GM11168 (cell line): ENCODE results near the gene AP4S1.
"Not testable (repeated sequence)": the region's sequence is repeated elsewhere in the genome, so short reads cannot be mapped to it uniquely, and the experiment has no call there.

Experiments used
- in situ Hi-C: fragments of 300-500 bp; cut with MboI; formaldehyde crosslinking; loops from one replicate; pipeline ENCODE4 v1.12.0; 2022; ENCODE audit warnings: low sequenced_read_pairs; ENCODE audit not compliant: unreplicated experiment

AP4S1 gene

DNA sequence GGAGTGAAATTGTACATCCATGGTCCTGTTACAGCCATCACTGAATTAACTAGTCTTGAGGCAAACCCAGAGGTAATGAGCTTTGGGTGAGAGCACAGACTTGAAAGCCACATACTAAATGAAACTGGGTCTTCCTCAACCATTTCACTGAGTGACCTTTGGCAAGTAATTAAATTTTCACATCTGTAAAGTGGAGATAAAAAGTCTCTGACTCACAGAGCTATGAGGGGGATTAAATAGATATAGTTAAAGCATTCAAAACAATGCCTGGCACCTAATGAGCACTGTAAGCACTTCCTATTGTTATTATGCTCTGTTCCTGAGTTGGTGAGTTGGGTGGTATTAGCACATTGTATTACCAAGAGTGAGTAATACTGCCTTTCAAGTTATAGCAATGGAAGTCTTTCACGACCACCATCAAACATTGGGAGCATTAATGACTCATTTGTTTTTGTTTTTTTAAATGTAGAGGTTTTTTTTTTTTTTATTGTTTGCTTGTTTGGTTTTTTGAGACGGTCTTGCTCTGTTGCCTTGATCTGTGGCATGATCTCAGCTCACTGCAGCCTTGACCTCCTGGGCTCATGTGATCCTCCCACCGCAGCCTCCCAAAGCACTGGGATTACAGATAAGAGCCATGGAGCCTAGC, 13.2 kb downstream of the AP4S1 start:
- in situ Hi-C loops, result no loop called here

DNA sequence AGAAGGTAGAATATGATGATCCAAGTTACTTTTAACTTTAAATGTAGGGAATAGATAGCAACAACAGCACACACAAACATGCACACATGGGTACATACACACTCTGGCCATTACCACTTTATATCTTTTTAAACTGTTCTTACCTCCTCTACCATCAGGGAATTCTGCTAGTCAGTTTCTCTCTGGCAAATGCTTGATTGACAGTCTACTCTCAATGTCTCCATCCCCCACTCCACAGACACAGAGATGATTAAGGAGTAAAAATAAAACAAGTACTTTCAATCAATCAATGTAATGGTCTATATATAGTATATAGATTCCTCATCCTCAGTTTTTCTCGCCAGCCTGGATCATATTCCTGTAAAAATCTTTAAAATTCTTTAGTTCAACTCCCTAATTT, 16.9 kb downstream of the AP4S1 start:
- in situ Hi-C loops, result no loop called here

DNA sequence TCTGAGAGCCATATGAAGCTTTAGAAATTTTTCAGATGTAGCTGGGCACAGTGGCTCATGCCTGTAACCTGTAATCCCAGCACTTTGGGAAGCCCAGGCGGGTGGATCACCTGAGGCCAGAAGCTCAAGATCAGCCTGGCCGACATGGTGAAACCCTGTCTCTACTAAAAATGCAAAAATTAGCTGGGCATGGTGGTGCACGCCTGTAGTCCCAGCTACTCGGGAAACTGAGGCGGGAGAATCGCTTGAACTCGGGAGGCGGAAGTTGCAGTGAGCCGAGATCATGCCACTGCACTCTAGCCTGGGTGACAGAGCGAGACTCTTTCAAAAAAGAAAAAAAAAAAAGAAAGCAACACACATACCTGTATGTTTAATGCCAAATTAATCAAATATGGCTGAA, 17.4 kb downstream of the AP4S1 start:
- in situ Hi-C loops, result not testable (repeated sequence)

DNA sequence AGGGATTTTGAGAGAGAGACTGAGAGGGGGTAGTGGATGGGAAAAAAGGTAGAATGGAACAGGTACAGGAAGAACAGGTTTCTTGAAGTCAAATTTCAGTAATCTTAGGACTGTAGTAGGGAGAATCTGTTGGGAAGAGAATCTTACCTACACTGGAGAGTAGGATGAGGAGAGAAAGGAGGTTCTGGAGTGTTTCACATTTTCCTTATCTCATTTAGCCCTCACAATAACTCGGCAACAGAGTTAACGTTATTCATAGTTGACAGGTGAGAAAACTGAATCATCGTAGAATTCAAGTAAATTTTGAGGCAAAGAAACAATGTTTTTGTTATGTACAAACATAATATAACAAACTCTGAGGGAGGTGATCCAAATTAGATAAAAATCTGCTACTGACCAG, 17.9 kb downstream of the AP4S1 start:
- in situ Hi-C loops, result no loop called here

DNA sequence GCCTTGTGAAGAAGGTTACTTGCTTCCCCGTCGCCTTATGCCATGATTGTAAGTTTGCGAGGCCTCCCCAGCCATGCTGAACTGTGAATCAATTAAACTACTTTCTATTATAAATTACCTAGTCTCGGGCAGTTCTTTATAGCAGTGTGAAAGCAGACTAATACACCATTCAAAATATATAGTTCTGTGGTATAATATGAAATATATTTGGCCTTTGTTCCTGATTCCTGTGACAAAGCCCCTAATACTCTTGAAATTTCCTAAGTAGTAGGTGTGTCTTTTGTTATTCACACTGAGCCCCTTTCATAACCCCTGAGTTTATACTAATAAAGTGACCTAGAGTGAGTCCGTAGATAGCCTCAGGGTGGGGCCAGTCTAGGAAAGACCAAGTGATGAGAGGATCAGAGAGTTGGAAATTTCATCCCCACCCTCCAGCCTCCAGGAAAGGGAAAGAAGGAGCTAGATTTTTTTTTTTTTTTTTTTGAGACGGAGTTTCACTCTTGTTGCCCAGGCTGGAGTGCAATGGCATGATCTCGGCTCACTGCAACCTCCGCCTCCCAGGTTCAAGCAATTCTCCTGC, 20.1 kb downstream of the AP4S1 start:
- in situ Hi-C loops, result no loop called here

DNA sequence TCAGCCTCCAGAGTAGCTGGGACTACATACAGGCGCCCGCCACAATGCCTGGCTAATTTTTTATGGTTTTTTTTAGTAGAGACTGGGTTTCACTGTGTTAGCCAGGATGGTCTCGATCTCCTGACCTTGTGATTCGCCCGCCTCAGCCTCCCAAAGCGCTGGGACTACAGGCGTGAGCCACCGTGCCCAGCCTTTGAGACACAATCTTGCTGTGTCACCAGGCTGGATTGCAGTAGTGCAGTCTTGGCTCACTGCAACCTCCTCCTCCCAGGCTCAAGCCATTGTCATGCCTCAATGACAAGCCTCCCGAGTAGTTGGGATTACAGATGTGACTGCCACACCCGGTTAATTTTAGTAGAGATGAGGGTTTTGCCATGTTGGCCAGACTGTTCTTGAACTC, 22.1 kb downstream of the AP4S1 start:
- in situ Hi-C loops, result no loop called here

DNA sequence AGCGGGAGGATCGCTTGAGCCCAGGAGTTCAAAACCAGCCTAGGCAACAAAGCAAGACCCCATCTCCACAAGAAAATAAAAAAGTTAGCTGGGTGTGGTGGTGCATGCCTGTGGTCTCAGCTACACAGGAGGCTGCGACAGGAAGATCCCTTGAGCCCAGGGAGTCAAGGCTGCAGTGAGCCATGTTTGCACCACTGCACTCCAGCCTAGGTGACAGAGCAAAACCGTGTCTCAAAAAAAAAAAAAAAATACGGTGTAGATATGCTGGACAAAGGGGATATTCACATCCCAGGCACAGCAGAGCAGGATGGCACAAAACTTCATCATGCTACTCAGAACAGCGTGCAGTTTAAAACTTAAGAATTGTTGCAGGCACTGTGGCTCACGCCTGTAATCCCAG, 25.6 kb downstream of the AP4S1 start:
- in situ Hi-C loops, result no loop called here

DNA sequence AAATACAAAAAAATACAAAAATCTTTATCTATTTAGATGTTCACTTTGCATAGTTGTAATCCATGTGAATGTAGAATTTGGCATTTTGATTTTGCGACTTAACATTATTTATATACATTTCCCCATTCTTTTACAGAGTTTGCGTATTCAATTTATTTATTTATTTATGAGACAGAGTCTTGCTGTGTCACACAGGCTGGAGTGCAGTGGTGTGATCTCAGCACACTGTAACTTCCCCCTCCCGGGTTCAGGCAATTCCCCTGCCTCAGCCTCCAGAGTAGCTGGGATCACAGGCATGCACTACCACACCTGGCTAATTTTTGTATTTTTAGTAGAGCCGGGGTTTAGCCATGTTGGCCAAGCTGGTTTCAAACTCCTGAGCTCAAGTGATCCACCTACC, 26.1 kb downstream of the AP4S1 start:
- in situ Hi-C loops, result no loop called here

DNA sequence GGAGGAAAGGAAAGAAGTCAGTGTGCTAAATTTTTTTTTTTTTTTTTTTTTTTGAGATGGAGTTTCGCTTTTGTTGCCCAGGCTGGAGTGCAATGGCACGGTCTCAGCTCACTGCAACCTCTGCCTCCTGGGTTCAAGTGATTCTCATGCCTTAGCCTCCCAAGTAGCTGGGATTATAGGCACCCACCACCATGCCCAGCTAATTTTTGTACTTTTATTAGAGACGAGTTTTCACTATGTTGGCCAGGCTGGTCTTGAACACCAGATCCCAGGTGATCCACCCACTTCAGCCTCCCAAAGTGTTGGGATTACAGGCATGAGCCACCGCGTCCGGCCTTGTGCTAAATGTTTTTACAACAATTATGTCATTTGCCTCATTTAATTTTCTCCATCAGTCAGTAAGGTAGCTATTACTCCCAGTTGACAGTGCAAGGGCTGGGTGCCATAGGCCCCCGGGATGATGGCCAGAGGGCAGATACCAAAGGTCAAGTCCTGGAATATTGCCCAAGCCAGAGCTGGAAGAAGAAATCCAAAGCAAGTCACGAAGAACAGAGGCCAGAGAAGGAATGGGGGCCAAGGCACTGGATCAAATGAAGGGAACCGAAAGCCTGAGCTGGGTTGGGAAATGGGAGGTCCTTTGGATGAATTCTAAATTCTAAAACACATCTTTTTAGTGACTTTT, 27.6 kb downstream of the AP4S1 start:
- in situ Hi-C loops, result not testable (repeated sequence)

DNA sequence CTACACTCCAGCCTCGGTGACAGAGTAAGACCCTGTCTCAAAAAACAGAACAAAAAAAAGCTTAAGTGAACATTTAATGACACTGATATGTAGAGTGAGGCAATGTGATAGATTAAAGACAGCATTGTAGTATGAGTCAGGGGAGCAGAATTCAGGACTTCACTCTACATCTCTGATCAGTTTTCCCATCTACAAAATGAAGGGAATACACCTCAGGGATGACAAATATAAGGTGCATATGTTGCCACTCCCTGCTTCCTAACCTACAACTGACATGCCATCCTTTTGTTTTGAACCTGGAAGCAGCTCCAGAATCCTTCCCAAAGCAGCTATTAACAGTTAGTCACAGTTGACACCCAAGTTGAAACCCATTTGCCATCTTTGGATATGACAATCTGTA, 31.6 kb downstream of the AP4S1 start:
- in situ Hi-C loops, result no loop called here

DNA sequence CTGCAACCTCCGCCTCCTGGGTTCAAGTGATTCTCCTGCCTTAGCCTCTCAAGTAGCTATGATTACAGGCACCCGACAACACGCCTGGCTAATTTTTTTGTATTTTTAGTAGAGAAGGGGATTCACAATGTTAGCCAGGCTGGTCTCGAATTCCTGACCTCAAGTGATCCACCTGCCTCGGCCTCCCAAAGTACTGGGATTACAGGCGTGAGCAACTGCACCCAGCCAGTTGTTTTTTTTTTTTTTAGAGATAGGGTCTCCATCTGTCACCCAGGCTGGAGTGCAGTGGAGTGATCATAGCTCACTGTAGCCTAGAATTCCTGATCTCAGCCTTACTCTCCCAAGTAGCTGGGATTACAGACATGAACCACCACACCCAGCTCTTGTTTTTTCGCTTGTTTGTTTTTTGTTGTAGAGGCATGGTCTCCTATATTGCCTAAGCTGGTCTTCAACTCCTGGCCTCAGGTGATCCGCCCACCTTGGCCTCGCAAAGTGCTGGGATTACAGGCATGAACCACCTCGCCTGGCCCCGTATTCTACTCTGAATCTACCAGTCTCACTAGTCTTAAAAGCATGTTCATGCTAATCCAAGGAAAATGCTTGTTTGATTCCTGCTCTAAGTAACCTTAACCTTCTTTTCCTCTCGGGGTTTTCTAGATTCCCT, 32.4 kb downstream of the AP4S1 start:
- in situ Hi-C loops, result no loop called here

DNA sequence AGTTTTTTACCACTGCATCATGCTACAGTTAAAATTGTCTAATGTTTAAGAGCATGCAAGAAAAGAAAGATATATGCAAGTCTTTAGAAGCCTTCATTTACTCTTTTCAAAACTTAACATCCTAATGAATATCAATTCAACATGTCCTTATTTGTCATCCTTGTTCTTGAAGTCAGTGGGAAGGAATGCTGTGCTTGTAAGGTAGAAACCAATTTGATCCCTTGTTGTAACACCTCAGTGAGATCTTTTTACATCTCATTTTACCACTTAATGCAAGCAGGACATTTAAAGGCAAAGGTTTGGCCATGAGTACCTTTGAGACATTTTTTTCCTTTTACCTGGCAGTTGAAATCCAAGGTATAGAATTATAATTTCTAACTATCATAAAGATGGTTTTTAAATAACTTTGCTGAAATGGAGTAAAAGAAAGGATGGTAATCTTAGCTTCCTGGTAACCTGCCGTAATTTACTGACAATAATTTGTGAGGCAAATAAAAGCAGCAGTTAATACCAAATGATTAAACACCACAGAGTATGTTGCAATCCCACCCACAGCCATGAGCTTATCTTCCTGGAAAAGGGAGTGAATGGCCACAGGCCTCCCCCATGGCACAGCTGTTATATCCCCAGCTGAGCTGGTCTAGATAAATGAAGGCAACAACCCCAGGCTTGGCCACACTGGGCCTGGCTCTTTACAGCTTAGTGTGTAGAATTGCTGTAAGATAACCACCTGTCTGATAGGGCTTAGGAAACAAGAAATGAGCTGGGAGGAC, 33.9 kb downstream of the AP4S1 start:
- in situ Hi-C loops, result no loop called here

DNA sequence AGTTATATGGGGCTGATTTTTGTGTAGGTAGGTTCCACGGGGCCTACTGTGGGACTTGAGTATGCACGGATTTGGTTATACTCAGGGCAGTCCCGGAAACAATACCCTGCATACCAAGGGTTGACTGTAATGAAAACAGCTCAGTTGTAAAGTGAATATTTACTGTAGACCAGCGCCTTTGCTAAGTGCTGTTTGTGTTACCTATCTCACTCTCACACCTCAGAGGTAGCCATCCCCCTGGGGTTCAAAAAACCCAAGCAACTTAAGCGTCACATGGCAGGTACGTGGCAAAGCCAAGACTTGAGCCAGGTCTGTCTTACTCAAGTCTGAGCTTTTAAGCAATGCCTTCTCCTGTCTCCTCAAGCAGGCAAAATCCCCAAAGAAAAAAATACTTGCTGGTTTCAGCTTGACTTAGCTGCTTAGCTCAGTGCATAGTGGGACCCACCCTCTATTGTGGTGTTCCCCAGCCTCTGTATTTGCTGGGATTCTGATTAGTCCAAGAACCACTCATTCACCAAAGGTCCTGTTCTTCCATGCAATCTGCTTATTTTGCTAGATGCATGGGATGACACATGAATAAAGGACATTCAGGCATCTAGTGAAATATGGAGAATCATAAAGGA, 34.9 kb downstream of the AP4S1 start:
- in situ Hi-C loops, result no loop called here

DNA sequence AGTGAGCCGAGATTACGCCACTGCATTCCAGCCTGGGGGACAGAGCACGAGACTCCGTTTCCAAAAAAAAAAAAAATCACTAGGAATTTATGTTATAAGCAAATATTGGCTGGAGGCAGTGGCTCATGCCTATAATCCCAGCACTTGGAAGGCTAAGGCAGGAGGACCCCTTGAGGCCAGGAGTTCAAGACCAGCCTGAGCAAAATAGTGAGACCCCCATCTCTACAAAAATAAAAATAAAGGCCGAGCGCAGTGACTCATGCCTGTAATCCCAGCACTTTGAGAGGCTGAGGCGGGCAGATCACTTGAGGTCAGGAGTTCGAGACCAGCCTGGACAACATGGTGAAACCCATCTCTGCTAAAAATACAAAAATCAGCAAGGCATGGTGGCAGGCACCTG, 37.5 kb downstream of the AP4S1 start:
- in situ Hi-C loops, result not testable (repeated sequence)

DNA sequence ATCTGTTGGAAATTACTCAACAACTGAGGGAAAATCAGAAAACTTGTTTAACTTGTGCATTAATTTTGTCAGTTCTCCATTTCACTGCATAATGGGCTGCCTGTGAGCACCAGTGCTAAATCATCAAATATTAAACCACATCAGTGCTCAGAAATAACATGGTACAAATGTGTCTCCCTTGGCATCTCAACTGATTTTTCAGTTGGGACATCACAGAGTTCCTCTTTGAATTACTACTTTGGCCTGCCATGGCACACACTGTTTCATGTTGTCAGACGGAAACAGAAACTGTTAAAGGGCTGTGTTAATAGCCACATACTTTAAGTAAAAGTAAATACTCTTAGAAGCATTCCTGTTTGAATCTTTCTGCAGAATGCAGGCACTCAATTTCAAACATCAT, 42.8 kb downstream of the AP4S1 start:
- in situ Hi-C loops, result no loop called here

DNA sequence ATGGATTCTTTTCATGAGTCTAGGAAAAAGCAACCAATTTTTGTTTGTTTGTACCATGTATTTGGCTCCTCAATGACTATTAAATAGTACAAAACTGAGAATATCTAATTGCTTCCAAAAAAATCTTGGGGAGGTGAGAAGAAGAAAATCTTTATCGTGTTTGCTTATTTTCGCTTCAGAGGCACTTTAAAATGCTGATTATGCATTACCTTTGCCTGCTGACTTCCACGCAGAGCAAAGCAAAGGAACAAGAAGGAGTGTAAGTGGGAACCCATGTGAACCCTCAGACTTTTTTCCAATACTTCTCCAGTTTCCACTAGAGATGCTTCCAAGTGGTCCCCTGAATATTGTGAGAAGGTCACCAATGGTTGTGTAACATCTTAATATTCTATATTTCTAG, 43.9 kb downstream of the AP4S1 start:
- in situ Hi-C loops, result no loop called here

DNA sequence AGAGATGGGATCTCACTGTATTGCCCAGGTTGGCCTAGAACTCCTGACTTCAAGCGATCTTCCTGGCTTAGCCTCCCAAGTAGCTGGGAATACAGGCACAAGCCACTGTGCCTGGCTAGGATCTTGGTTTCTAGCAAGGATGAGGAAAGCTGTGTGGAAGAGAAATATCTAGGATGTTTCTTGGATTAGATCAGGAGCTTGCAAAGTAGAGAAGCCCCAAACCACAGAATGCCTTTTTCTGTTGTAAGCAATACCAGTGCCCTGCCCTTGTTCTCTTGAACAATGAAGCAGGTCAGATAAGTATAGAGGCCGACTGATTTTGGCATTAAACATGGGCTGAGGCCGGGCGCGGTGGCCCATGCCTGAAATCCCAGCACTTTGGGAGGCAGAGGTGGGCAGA, 45.0 kb downstream of the AP4S1 start:
- in situ Hi-C loops, result no loop called here

DNA sequence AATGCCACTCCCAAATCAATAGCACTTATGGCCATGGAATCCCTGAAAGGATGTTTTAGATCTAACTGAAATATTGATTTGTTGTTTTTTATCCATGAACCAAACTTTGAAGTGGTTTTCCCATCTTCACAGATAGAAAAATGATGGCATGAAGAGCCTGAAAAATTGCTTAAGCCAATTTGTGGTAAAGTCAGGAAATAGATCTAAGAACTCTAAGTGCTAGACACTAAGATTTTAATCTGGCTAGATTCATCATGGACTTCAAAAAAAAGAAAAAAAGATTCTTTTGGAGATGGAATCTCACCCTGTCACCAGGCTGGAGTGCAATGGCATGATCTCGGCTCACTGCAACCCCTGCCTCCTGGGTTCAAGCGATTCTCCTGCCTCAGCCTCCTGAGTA, 45.7 kb downstream of the AP4S1 start:
- in situ Hi-C loops, result no loop called here

DNA sequence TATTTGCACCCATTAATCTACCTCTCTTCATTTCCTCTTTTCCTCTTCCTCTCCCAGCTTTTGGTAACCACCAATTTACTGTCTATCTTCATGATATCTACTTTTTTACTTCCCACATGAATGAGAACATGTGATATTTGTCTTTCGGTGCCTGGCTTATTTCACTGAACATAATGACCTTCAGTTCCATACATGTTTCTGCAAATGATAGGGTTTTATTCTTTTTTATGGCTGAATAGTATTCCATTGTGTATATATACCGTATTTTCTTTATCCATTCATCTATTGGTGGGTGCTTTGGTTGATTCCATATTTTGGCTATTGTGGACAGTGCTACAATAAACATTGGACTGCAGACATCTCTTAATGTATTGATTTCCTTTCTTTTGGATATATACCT, 49.7 kb downstream of the AP4S1 start:
- in situ Hi-C loops, result no loop called here

DNA sequence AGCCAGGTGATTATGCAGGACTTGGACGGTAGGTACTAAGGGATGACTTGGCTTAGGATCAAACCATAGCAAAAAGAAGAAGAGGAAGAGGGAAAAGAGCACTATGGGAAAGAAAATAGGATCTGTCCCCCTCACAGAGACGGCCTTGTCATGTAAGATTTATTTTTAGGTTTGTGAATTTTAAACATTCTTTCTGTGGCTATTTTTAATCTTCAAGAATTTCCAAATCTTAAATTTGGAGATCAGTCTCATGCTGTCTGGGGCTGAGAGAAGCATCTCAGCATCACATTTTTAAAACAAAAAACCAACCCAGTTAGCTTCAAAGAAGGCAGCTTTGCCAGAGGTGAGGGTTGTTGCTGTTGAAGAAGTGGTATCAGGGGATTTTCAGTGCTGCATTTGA, 53.3 kb downstream of the AP4S1 start:
- in situ Hi-C loops, result no loop called here
